Adrenal gland (tissue), 5 donors: ENCODE results near the gene UVRAG.

Experiments used
- POLR2A ChIP-seq, 2 donors: fragments of 450-650 bp; IDR thresholded peaks; one replicate each; pipeline ENCODE4 v1.6.1; 2017; ENCODE audit warnings: antibody characterized with exemption in 2 of 2, mild to moderate bottlenecking in 2 of 2, moderate library complexity in 1 of 2
- TF ChIP-seq, protein P1 (sequence below), 6 experiments: fragments of 450-650 bp in 4 of 6; fragments of 200-600 bp in 2 of 6; sonication (generic) in 1 of 6; IDR thresholded peaks; 1 replicate in 5 of 6; 2 replicates in 1 of 6; pipeline versions ENCODE4 v1.5.1 to v1.8.0; 2016 to 2021; ENCODE audit warnings: antibody characterized with exemption in 6 of 6, mild to moderate bottlenecking in 2 of 6, moderate library complexity in 1 of 6
- donor health status: DM: no; HTN: no; CAD: no.

- TF ChIP-seq, protein P1, sequence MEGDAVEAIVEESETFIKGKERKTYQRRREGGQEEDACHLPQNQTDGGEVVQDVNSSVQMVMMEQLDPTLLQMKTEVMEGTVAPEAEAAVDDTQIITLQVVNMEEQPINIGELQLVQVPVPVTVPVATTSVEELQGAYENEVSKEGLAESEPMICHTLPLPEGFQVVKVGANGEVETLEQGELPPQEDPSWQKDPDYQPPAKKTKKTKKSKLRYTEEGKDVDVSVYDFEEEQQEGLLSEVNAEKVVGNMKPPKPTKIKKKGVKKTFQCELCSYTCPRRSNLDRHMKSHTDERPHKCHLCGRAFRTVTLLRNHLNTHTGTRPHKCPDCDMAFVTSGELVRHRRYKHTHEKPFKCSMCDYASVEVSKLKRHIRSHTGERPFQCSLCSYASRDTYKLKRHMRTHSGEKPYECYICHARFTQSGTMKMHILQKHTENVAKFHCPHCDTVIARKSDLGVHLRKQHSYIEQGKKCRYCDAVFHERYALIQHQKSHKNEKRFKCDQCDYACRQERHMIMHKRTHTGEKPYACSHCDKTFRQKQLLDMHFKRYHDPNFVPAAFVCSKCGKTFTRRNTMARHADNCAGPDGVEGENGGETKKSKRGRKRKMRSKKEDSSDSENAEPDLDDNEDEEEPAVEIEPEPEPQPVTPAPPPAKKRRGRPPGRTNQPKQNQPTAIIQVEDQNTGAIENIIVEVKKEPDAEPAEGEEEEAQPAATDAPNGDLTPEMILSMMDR (IDR thresholded peaks at IDR 0.05): no peak
- TF ChIP-seq POLR2A (IDR thresholded peaks at IDR 0.05): no peak
Observed at GRCh38 chr11:76164861-76165751, 350.1 kb downstream of the UVRAG start.
